ENCODE measurements around the gene COX19.

COX19 gene

DNA sequence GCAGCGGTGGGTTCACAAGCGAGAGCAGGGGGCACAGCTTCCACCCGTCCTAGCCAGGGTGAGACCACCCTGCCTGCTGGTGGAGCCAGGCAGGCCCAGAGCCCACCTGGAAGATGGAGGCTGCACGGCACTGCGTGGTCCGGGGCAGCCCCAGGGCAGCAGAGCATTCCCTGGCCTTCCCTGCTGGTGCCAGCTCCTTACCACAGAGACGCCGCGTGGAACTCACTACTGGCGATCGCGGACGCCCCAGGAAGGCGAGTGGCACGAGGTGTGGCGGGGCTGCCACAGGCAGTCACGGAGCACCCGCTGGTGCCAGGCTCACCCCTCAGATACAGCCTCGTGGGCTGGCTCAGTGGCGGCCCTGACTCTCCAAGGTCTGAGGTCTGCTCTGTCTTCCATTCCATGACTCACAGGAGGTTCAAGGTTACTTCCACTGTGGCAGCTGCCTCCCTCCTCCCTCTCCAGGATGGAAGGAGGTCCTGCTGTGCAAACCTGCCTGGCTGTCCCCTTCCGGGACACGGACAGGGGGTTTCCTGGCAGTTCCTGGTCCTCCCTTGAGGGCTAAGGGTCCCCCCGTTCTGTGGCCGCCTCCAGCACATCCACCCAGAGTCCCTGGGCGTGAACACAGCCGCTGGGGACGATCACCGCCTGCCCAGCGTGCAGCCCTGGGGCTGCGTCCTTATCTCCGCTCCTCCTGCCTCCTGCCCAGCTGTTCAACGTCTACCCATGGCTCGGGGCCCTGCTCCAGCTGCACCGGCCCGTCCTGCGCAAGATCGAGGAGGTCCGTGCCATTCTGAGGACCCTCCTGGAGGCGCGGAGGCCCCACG, 10.8 kb upstream of the COX19 start:
- no peak for TF ChIP-seq POLR2A (IDR thresholded peaks at IDR 0.05; ENCODE audit: extremely low read depth, insufficient read length)
- TF ChIP-seq, protein P1, sequence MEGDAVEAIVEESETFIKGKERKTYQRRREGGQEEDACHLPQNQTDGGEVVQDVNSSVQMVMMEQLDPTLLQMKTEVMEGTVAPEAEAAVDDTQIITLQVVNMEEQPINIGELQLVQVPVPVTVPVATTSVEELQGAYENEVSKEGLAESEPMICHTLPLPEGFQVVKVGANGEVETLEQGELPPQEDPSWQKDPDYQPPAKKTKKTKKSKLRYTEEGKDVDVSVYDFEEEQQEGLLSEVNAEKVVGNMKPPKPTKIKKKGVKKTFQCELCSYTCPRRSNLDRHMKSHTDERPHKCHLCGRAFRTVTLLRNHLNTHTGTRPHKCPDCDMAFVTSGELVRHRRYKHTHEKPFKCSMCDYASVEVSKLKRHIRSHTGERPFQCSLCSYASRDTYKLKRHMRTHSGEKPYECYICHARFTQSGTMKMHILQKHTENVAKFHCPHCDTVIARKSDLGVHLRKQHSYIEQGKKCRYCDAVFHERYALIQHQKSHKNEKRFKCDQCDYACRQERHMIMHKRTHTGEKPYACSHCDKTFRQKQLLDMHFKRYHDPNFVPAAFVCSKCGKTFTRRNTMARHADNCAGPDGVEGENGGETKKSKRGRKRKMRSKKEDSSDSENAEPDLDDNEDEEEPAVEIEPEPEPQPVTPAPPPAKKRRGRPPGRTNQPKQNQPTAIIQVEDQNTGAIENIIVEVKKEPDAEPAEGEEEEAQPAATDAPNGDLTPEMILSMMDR (IDR thresholded peaks at IDR 0.05; ENCODE audit: low read depth, low read length): no peak
- TF ChIP-seq, protein P2, sequence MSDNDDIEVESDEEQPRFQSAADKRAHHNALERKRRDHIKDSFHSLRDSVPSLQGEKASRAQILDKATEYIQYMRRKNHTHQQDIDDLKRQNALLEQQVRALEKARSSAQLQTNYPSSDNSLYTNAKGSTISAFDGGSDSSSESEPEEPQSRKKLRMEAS (IDR thresholded peaks at IDR 0.05; ENCODE audit: low read depth, low read length): no peak
- TF ChIP-seq MYC (IDR thresholded peaks at IDR 0.05; ENCODE audit: low read depth, low read length): no peak
- peak; percentile 64 for DNase-seq (ENCODE audit: low read depth)
- no peak overlapping the region for H3K4me3 ChIP-seq (ENCODE audit: low read depth, low read length)

DNA sequence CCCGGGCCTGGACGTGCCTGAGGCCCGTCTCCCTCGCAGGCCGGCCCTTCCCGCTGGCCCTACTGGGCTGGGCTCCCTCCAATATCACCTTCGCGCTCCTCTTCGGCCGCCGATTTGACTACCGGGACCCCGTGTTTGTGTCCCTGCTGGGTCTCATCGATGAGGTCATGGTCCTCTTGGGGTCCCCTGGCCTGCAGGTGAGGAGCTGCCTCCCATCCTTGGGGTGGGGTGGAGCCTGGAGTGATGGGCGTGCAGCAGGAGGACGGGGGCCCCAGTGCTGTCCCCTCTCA, 9.7 kb upstream of the COX19 start:
- DNase-seq (ENCODE audit: low read depth): no peak
- no peak overlapping the region for H3K4me3 ChIP-seq (ENCODE audit: low read depth, low read length)
- no peak for TF ChIP-seq POLR2A (IDR thresholded peaks at IDR 0.05; ENCODE audit: extremely low read depth, insufficient read length)
- TF ChIP-seq, protein P1 (IDR thresholded peaks at IDR 0.05; ENCODE audit: low read depth, low read length): no peak
- TF ChIP-seq, protein P2 (IDR thresholded peaks at IDR 0.05; ENCODE audit: low read depth, low read length): no peak
- TF ChIP-seq MYC (IDR thresholded peaks at IDR 0.05; ENCODE audit: low read depth, low read length): no peak

DNA sequence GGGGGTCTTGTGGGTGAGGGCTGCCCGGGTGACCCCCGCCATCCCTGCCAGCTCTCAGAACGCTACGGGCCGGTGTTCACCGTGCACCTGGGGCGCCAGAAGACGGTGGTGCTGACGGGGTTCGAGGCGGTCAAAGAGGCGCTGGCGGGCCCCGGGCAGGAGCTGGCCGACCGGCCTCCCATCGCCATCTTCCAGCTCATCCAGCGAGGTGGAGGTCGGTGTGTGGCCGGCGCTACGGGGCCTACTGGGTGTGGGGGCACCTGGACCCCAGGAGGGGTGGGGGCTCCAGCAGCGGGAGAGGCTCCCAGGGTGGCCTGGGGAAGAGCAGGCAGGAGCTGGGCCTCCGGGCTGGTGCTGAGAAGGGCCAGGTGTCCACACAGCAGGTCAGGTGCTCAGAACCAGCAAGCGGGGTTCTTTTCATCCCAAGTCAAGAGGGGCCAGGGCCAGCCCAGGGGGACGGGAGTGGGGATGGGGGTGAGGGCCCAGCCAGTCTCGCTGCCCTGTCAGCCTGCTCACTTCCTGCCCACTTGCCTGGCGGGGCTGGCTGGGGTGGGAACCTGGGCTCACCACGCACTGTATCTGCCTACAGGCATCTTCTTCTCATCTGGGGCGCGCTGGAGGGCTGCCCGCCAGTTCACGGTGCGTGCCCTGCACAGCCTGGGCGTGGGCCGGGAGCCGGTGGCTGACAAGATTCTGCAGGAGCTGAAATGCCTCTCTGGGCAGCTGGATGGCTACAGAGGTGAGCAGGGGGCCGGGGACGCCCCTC, 9.2 kb upstream of the COX19 start:
- no peak for DNase-seq (ENCODE audit: low read depth)
- H3K4me3 ChIP-seq (ENCODE audit: low read depth, low read length): no peak overlapping the region
- TF ChIP-seq, protein P2 (IDR thresholded peaks at IDR 0.05; ENCODE audit: low read depth, low read length): no peak
- no peak for TF ChIP-seq MYC (IDR thresholded peaks at IDR 0.05; ENCODE audit: low read depth, low read length)
- no peak for TF ChIP-seq POLR2A (IDR thresholded peaks at IDR 0.05; ENCODE audit: extremely low read depth, insufficient read length)
- TF ChIP-seq, protein P1 (IDR thresholded peaks at IDR 0.05; ENCODE audit: low read depth, low read length): no peak

DNA sequence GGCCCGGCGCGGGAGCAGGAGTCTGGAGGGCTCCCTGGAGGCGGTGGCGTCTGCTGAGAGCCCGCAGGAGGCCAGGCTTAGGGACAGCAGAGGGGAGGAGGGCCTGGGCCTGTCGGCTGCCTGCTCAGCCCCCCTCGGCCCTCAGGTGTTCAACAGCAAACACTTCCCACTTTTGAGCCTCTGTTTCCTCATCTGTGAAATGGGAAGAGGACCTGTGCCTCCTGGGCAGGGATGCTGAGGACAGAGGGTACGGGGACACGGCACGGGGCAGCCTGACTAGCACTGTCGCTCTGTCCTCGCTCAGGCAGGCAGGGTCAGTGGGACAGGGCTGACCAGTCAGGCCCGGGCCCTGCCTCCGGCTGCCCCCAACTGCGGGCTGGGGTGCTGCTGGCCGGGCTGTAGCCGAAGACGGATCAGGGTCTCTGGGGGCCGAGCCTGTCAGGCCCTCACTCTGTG, 8.3 kb upstream of the COX19 start:
- DNase-seq (ENCODE audit: low read depth): no peak
- no peak overlapping the region for H3K4me3 ChIP-seq (ENCODE audit: low read depth, low read length)
- TF ChIP-seq POLR2A (IDR thresholded peaks at IDR 0.05; ENCODE audit: extremely low read depth, insufficient read length): no peak
- TF ChIP-seq MYC (IDR thresholded peaks at IDR 0.05; ENCODE audit: low read depth, low read length): no peak
- TF ChIP-seq, protein P2 (IDR thresholded peaks at IDR 0.05; ENCODE audit: low read depth, low read length): no peak
- TF ChIP-seq, protein P1 (IDR thresholded peaks at IDR 0.05; ENCODE audit: low read depth, low read length): no peak

DNA sequence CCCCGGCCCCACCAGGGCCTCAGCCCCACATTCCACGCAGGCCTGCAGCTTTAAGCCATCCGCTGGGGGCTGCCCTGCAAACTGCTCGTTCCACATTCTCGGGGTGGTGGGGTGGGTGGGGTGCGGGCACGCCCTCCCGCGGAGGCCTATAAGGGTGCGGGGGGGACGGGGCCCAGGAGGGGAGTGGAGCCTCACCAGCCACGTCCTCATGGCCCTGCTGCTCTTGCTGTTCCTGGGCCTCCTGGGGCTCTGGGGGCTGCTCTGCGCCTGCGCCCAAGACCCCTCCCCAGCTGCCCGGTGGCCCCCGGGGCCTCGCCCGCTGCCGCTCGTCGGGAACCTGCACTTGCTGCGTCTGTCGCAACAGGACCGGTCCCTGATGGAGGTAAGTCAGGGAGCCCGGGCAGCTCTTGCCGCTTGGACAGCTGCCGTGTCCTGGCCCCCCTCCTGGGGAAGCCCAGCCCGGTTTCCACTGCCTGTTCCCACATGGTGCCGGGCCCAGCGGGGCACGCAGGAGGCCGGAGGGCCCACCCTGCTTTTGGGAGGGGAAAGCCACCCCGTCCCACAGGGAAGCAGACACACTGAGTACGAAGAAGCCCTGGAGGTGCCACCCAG, 7.8 kb upstream of the COX19 start, which contains the start of gene CYP2W1:
CYP2W1 (plus strand) TSS at position 178 of the 612 bp plus-strand sequence; CDS start at position 209, 31 bp downstream.
- no peak within 1 kb of the TSS for H3K4me3 ChIP-seq (ENCODE audit: low read depth, low read length)
- peak; percentile 67 for DNase-seq (ENCODE audit: low read depth)
- TF ChIP-seq, protein P2 (IDR thresholded peaks at IDR 0.05; ENCODE audit: low read depth, low read length): no peak
- TF ChIP-seq MYC (IDR thresholded peaks at IDR 0.05; ENCODE audit: low read depth, low read length) (no peak), POLR2A (IDR thresholded peaks at IDR 0.05; ENCODE audit: extremely low read depth, insufficient read length) (no peak)
- TF ChIP-seq, protein P1 (IDR thresholded peaks at IDR 0.05; ENCODE audit: low read depth, low read length): no peak

Data from NB4 (cell line).